GM19023 (cell line): ENCODE measurements around the gene RBM17.
"Not testable (repeated sequence)": the region's sequence is repeated elsewhere in the genome, so short reads cannot be mapped to it uniquely, and the experiment has no call there.

Source experiments
- ATAC-seq: cut with Tn5 transposase; IDR thresholded peaks from one replicate; pipeline ENCODE4 v1.9.1; 2021; ENCODE audit warnings: mild to moderate bottlenecking, moderate library complexity; ENCODE audit not compliant: unreplicated experiment

The RBM17 gene

DNA sequence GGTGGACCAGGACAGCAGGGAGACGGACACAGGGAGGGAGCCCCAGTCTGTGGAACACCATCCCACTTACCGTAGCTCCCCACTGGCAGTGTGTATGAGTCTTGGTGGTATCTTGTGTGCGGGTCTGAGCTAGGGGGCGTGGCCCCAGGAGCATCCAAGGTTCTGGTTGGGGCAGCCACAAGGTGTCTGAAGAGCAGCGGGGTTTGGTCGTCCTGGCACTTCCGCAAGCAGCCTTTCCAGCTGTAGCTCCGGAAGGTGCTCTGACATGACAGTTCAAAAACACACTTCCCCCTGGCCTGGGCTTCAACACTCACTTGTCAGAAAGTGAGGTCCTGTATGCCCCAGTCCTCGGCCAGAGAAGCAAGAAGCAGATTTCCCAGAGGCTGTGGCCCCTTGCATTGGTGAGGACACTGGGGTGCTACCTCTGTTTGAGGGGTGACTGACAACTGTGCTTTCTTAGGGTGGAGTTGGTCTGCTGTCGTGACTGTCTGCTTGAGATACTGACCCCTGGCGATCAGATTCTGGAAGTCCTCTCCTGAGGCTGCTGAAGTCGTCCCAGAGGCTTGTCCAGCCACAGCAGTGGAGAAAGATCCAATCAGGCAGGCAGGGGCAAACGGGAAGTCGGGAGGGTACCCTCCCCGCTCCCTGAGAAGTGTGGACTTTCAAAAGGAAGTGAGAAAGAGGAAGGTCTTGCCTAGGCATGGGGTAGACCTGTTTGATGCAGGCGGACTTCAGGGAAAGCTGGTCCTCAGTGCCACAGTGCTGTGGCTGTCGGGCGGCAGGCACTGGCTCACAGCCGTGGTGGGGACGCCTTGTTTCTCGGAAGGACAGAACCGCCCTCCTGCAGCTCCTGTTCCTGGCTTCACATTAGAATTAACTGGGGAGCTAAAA, 62.5 kb downstream of the RBM17 start:
- peak; percentile 83 for ATAC-seq

DNA sequence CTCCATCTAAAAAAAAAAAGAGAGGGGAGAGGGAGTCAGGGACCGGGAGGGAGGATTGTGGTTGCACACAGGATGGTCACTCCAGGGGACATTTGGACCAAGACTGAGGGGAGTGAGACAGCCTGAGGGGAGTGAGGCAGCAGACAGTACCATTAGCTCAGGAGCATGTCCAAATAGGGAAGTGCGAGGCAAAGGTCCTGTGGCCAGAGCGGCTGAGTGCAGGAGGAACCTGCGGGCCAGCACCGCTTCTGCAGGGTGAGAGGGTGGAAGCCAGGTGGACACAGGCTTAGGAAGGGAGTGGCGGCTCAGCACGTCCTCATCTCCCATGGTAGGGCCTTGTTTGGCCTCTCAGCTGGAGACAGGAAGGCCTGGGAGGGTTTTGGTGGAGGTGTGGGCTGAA, 65.0 kb downstream of the RBM17 start:
- ATAC-seq: no peak

DNA sequence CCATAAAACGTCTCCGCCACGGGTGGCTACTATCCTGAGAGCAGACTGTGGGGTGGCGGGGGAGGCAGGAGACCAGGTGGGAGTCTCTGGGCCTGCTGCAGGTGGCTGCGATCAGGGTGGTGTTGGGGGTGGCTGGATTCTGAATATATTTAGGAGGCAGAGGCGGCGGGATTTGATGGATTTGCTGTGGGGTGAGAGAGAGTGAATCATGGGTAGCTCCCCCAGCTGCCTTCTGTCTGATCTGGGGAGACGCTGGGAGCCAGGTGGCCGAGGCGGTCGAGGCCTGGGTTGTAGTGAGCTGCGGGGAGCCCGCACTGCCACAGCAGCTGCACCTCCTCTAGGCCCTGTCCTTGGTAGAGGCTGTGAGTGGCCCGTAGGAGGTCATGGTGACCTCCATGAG, 65.7 kb downstream of the RBM17 start:
- ATAC-seq: no peak

DNA sequence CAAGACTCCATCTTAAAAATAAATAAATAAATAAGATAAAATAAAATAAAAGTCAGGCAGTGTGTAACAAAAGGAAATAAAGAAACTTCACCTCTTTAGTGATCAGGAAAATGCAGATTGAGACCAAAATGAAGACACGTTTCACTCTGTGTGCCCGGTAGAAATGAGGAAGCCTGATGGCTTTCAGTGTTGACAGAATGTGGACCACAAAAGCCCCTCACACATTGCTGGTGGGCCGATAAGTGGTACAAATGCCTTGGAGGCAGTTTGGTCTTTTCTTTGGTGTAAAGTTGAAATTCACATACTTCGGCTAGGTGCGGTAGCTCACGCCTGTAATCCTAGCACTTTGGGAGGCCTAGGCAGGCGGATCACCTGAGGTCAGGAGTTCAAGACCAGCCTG, 69.4 kb downstream of the RBM17 start:
- ATAC-seq: no peak

DNA sequence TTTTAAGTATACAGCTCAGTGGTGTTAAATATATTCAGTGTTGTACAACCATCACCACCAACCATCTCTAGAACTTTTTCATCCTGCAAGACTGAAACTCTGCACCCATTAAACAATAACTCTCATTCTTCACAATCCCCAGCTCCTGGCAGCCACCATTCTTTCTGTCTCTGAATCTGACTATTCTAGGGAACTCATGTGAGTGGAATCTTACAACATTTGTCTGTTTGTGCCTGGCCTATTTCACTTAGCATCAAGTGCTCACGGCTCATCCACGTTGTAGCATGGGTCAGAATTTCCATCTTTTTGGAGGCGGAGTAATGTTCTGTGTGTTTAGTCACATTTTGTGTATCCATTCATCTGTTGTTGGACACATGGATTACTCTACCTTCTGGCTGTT, 73.1 kb downstream of the RBM17 start:
- ATAC-seq: no peak

DNA sequence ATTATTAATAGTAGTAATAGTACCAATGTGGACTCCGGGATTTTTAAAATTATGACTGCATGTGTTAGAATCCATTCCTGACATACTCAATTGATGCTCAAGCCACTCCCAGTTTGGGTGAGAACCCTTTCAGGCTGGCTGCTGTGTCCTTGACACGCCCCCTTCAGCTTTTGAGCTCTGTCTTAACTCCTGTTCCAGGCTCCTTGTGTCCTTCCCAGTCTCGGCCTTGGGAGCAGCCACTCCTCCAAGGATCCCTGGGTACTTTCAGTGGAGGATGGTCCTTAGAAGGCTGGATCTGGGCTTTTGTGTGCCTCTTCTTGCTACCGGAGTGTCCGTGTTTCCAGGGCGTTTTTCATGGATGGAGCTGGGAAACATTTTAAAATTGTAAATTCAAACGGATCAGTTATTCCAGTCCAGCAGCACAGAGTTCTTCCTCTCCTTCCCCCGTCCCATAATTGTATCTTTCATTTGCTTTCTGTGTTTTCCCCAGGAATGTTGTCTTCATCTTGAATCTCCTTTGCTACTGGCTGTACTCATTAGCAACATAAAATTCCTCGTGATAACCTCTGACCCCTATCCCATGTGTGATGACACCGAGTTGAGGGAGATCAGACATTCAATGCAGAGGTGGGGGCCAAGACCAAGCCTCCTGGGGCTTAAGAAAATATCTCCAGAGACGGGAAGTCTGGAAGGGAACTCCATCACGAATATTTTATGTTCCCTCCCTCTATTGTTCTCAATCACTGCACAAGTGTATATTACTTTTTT, 73.9 kb downstream of the RBM17 start:
- ATAC-seq: no peak

DNA sequence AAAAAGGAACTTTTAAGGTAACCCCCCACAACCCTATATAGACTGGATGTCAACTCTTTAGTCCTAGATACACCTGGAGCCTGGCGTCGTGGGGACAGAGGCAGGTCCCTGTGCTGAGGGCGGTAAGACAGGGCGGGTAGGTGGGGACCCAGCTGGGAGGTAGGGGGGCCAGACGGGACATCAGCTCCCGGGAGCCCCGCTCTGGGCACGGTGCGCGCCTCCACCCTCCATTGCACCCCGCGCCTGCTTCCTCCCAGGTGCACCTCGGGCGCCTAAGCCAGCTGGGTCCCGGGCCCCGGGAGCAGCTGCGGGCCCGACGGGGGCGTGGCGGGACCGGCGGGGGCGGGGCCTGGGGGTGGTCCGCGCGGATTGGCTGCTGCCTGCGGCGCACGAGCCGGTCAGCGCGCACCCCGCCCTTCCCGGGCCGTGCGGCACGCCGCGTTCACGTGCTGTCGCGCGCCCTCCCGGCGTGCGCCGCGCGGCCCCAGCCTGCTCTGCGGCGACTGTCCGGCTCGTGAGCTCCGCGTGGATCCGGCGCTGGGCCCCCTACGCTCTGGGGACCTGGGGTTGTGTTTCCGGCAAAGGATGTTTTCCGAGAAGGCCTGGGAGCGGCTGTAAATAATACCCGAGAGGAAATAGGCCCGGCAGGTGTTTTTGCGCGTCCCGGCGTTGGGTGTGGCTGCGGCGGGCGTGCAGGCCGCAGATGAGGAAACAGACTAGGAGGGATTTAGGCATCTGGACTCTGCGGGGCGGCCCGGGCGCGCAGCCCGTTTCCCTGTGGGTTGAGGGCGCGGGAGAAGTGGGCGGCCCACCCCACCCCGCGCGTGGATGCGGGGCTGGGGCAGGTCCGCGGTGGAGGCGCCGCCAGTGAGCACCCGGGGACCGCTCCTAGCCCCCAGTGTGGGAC, 74.8 kb downstream of the RBM17 start:
- ATAC-seq: peak; percentile 96

DNA sequence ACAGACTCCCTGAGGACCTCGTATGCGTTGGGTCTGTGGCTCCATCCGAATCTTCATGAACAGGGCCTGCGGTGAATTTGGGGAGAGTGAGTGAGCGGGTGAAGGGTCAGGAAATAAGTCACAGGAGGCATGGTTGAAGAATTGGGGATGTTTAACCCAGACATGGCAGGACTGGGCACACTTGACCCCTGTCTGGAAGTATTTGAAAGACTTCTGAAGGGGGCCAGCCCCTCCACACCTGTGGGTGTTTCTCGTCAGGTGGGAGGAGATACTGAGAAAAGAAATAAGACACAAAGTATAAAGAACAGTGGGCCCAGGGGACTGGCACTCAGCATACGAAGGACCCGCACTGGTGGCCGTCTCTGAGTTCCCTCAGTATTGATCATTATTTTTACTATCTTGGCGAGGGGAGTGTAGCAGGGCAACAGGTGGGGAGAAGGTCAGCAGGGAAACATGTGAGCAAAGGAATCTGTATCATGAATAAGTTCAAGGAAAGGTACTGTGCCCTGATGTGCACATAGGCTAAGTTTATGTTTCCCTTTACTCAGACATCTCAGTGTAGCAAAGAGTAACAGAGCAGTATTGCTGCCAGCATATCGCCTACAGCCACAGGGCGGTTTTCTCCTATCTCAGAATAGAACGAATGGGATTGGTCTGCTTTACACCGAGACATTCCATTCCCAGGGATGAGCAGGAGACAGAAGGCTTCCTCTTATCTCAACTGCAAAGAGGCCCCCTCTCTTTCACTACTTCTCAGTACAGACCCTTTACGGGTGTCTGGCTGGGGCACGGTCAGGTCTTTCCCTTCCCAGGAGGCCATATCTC, 75.6 kb downstream of the RBM17 start:
- ATAC-seq: no peak

DNA sequence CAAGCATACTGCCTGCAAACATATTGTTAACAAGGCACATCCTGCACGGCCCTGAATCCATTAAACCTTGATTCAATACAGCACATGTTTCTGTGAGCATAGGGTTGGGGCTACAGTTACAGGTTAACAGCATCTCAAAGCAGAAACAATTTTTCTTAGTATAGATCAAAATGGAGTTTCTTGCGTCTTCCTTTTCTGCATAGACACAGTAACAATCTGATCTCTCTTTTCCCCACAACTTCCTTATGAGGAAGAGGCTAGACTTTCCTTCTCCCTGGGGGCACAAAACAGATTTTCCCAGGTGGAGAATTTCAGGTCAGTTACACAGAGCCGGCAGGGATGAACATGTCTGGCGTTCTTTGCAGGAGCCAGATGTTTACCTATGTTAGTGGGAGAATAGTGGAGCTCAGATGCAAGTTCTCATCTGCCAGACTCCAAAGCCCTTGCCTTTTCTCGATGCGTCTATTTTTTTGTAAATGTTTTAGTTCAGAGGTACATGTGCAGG, 76.4 kb downstream of the RBM17 start:
- ATAC-seq: no peak

DNA sequence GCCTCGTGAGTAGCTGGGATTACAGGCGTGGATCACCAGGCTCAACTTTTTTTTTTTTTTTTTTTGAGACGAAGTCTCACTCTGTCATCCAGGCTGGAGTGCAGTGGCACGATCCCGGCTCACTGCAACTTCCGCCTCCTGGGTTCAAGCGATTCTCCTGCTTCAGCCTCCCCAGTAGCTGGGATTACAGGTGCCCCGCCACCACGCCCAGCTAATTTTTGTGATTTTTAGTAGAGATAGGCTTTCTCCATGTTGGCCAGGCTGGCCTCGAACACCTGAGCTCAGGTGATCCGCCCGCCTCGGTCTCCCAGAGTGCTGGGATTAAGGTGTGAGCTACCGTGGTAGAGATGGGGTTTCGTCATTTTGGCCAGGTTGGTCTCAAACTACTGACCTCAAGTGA, 77.1 kb downstream of the RBM17 start:
- not testable (repeated sequence) for ATAC-seq
